Stimulated activated CD4-positive, alpha-beta T cell treated with anti-CD3 and anti-CD28 coated beads, Interleukin-2, amount 100 ng/mL, for 48 hours (primary cell): Measurements from ENCODE around the gene CLNK.

Source experiments
- DNase-seq, 2 donors: peaks; one replicate each; pipeline ENCODE4 v3.0.0-alpha.2; 2020

The CLNK gene

GRCh38 chr4:10684631-10685030 is at the start of gene CLNK:
TSS of gene CLNK (minus strand) at chr4:10684768. CDS start at chr4:10667869, 16,899 bp downstream.
- no peak for DNase-seq

- DNase-seq, result no peak
Observed at GRCh38 chr4:10733481-10734062, 49.0 kb upstream of the CLNK start.

GRCh38 chr4:10732914-10733415 is 48.4 kb upstream of the CLNK start:
- no peak for DNase-seq

- peak in 1 of 2 donors; percentile 10 for DNase-seq
Observed at GRCh38 chr4:10732235-10732913, 47.8 kb upstream of the CLNK start.

- DNase-seq, result no peak
Observed at GRCh38 chr4:10731690-10732089, 47.1 kb upstream of the CLNK start.

- no peak for DNase-seq
Observed at GRCh38 chr4:10731162-10731561, 46.6 kb upstream of the CLNK start.

GRCh38 chr4:10730590-10730989 is 46.0 kb upstream of the CLNK start:
- DNase-seq, result no peak

- DNase-seq, result no peak
Observed at GRCh38 chr4:10730019-10730418, 45.5 kb upstream of the CLNK start.

GRCh38 chr4:10729366-10729765 is 44.8 kb upstream of the CLNK start:
- DNase-seq, result no peak

GRCh38 chr4:10728016-10728415 is 43.4 kb upstream of the CLNK start:
- no peak for DNase-seq

- DNase-seq, result no peak
Observed at GRCh38 chr4:10727140-10727880, 42.7 kb upstream of the CLNK start.

- no peak for DNase-seq
Observed at GRCh38 chr4:10722957-10723356, 38.4 kb upstream of the CLNK start.

- DNase-seq, result no peak
Observed at GRCh38 chr4:10721616-10722015, 37.0 kb upstream of the CLNK start.

GRCh38 chr4:10716163-10716562 is 31.6 kb upstream of the CLNK start:
- no peak for DNase-seq

- DNase-seq, result no peak
Observed at GRCh38 chr4:10715696-10716095, 31.1 kb upstream of the CLNK start.

- no peak for DNase-seq
Observed at GRCh38 chr4:10715135-10715534, 30.6 kb upstream of the CLNK start.

- no peak for DNase-seq
Observed at GRCh38 chr4:10713591-10713990, 29.0 kb upstream of the CLNK start.

GRCh38 chr4:10706236-10706635 is 21.7 kb upstream of the CLNK start:
- no peak for DNase-seq

GRCh38 chr4:10704430-10704810 is 19.9 kb upstream of the CLNK start:
- no peak for DNase-seq

GRCh38 chr4:10703766-10704429 is 19.3 kb upstream of the CLNK start:
- no peak for DNase-seq

GRCh38 chr4:10703156-10703555 is 18.6 kb upstream of the CLNK start:
- no peak for DNase-seq

GRCh38 chr4:10701702-10702460 is 17.3 kb upstream of the CLNK start:
- DNase-seq, result no peak

GRCh38 chr4:10701161-10701560 is 16.6 kb upstream of the CLNK start:
- DNase-seq, result no peak
